PC-3 (cell line): ENCODE data around the gene CDCP1. TPM values are rescaled to one million over a fixed set of nuclear protein-coding genes. Genes with fewer than 3 reads are reported as not detected.

ENCODE experiments used
- ATAC-seq: fragments of 200-7000 bp; cut with Tn5 transposase; 2 replicates; pipeline ENCODE4 v1.9.1; 2020; ENCODE audit warnings: mild to moderate bottlenecking, moderate library complexity
- BruUV-seq: library from RNA; stranded (reverse); fragments of 400-500 nt; replicated peaks from 2 replicates; lab custom pipeline; 2021; lab: Mats Ljungman, UMichigan
- CTCF ChIA-PET: fragments of 300-600 bp; sonication (Branson Sonifier 250); formaldehyde crosslinking; loops from one replicate; lab custom pipeline; 2022; ENCODE audit warnings: antibody characterized with exemption; lab: Charles Lee
- POLR2A ChIA-PET: fragments of 300-600 bp; sonication (Branson Sonifier 250); formaldehyde crosslinking; loops from one replicate; lab custom pipeline; 2022; ENCODE audit warnings: antibody characterized with exemption; ENCODE audit not compliant: unreplicated experiment; lab: Charles Lee
- DNase-seq: peaks from one replicate; pipeline ENCODE4 v3.0.0-alpha.2; 2015
- H2AFZ ChIP-seq: fragments of 300-600 bp; sonication (generic); 2 replicates; pipeline ENCODE4 v1.6.0; 2016; ENCODE audit warnings: antibody characterized with exemption, low read length
- H3F3A ChIP-seq: fragments of 300-600 bp; sonication (generic); one replicate; pipeline ENCODE4 v1.6.0; 2017; ENCODE audit warnings: antibody characterized with exemption, low read length, control low read depth, mild to moderate bottlenecking; ENCODE audit not compliant: unreplicated experiment
- H3K27ac ChIP-seq: fragments of 300-600 bp; sonication (generic); 2 replicates; pipeline ENCODE4 v1.5.1; 2016; ENCODE audit warnings: mild to moderate bottlenecking, low read length
- H3K27me3 ChIP-seq: fragments of 300-600 bp; sonication (generic); 2 replicates; pipeline ENCODE4 v1.6.1; 2016; ENCODE audit warnings: low read length, mixed read lengths
- H3K36me3 ChIP-seq: fragments of 300-600 bp; sonication (generic); 2 replicates; pipeline ENCODE4 v1.6.1; 2016; ENCODE audit warnings: low read depth, mixed run types, low read length, mixed read lengths
- H3K4me1 ChIP-seq: fragments of 300-600 bp; sonication (generic); 2 replicates; pipeline ENCODE4 v1.5.1; 2016; ENCODE audit warnings: low read length; ENCODE audit not compliant: insufficient read depth
- H3K4me2 ChIP-seq: fragments of 300-600 bp; sonication (generic); 2 replicates; pipeline ENCODE4 v1.6.0; 2016; ENCODE audit warnings: low read length
- H3K4me3 ChIP-seq: fragments of 300-600 bp; sonication (generic); 2 replicates; pipeline ENCODE4 v1.5.1; 2016; ENCODE audit warnings: mild to moderate bottlenecking, low read length, mixed read lengths
- H3K79me2 ChIP-seq: fragments of 300-600 bp; sonication (generic); 2 replicates; pipeline ENCODE4 v1.6.1; 2017; ENCODE audit warnings: low read length, mixed read lengths
- H3K9ac ChIP-seq: fragments of 300-600 bp; sonication (generic); 2 replicates; pipeline ENCODE4 v1.6.0; 2016; ENCODE audit warnings: mild to moderate bottlenecking, low read length
- H3K9me2 ChIP-seq: fragments of 300-600 bp; sonication (generic); replicated peaks from 2 replicates; pipeline ENCODE4 v1.6.1; 2016; ENCODE audit warnings: mixed run types, low read length, mixed read lengths
- H3K9me3 ChIP-seq: fragments of 300-600 bp; sonication (generic); 2 replicates; pipeline ENCODE4 v1.6.1; 2016; ENCODE audit warnings: low read length, mixed read lengths
- H4K20me1 ChIP-seq: fragments of 300-600 bp; sonication (generic); 2 replicates; pipeline ENCODE4 v1.6.1; 2016; ENCODE audit warnings: low read length, mixed read lengths
- CTCF ChIP-seq: fragments of 300-600 bp; sonication (generic); conservative IDR thresholded peaks from 2 replicates; pipeline ENCODE4 v1.5.1; 2017; ENCODE audit warnings: antibody characterized with exemption, low read depth, mild to moderate bottlenecking, low read length
- EZH2 ChIP-seq: fragments of 300-600 bp; sonication (generic); IDR thresholded peaks from one replicate; pipeline ENCODE4 v1.6.1; 2017; ENCODE audit warnings: antibody characterized with exemption, mild to moderate bottlenecking, low read length; ENCODE audit not compliant: unreplicated experiment
- EZH2phosphoT487 ChIP-seq: fragments of 300-600 bp; sonication (generic); IDR thresholded peaks from 2 replicates; pipeline ENCODE4 v1.6.1; 2018; ENCODE audit warnings: mild to moderate bottlenecking, antibody characterized with exemption, low read length, borderline replicate concordance
- intact Hi-C: fragments of 100-400 bp; cut with micrococcal nuclease; formaldehyde crosslinking; loops from 2 replicates; pipeline ENCODE4 v1.9.0; 2023
- total RNA-seq: library from RNA; depleted of rRNA; stranded (reverse); fragments of >200 nt; gene quantifications from 2 replicates; pipeline ENCODE4 v1.2.3, GENCODE V29; 2014

Gene CDCP1
- total RNA-seq, 1 experiment from 2014 or later = 120 TPM

- no TSS peak for BruUV-seq
- Histone ChIP-seq H2AFZ (no peak overlapping the region), H3K79me2 (peaks cover 36% of the 10 kb centered on the region), H3K4me1 (peaks cover 52% of the 10 kb centered on the region), H4K20me1 (no peaks in the 10 kb centered on the region), H3F3A (peaks cover 9% of the 10 kb centered on the region), H3K36me3 (peaks cover 84% of the 10 kb centered on the region), H3K9me2 (no peaks in the 10 kb centered on the region), H3K27me3 (no peaks in the 10 kb centered on the region), H3K4me2 (no peak overlapping the region), H3K4me3 (no peak overlapping the region), H3K9me3 (no peaks in the 10 kb centered on the region), H3K27ac (peak overlapping the region; percentile 94), H3K9ac (no peak overlapping the region)
- DNase-seq (no peak), ATAC-seq (no peak)
- TF ChIP-seq CTCF (no peak), EZH2 (no peak), EZH2phosphoT487 (no peak)
- intact Hi-C loops = no loop called here
- POLR2A ChIA-PET = no interaction called here
- CTCF ChIA-PET = no interaction called here
Measured at GRCh38 chr3:45090855-45091254, 55.3 kb downstream of the CDCP1 start.

GRCh38 chr3:45088543-45089358 lies 57.4 kb downstream of the CDCP1 start:
- Histone ChIP-seq H3K79me2 (peaks cover 41% of the 10 kb centered on the region), H4K20me1 (no peaks in the 10 kb centered on the region), H3K9me3 (no peaks in the 10 kb centered on the region), H3K4me2 (no peak overlapping the region), H3K9ac (no peak overlapping the region; the same call in 1 of the 2 replicates), H3F3A (peaks cover 9% of the 10 kb centered on the region), H2AFZ (no peak overlapping the region), H3K4me1 (peaks cover 52% of the 10 kb centered on the region), H3K36me3 (peaks cover 86% of the 10 kb centered on the region), H3K4me3 (no peak overlapping the region), H3K27ac (peak overlapping the region; percentile 52), H3K9me2 (no peaks in the 10 kb centered on the region), H3K27me3 (no peaks in the 10 kb centered on the region)
- TF ChIP-seq EZH2 (no peak), CTCF (no peak), EZH2phosphoT487 (no peak)
- BruUV-seq = no TSS peak
- DNase-seq (peak; percentile 49), ATAC-seq (no peak)
- CTCF ChIA-PET = interaction anchor here (0.9 kb wide), 1 partner anchor 48 kb away, joined by 5 read pairs; no protein-coding TSS in a partner anchor
- POLR2A ChIA-PET = no interaction called here
- intact Hi-C loops = no loop called here

- peaks cover 89% of the 10 kb centered on the region for H3K36me3 ChIP-seq
- POLR2A ChIA-PET = no interaction called here
- no TSS peak for BruUV-seq
Measured at GRCh38 chr3:45087155-45087554, 59.0 kb downstream of the CDCP1 start.

More at GRCh38 chr3:45087155-45087554, 59.0 kb downstream of the CDCP1 start:
- no peak overlapping the region for H3K9ac ChIP-seq
- no peaks in the 10 kb centered on the region for H3K27me3 ChIP-seq
- no peak for DNase-seq
- H3K9me2 ChIP-seq = no peaks in the 10 kb centered on the region
- no peaks in the 10 kb centered on the region for H3K9me3 ChIP-seq
- no peak for TF ChIP-seq EZH2phosphoT487
- TF ChIP-seq EZH2 = no peak
- TF ChIP-seq CTCF = no peak
- no peak overlapping the region for H2AFZ ChIP-seq
- intact Hi-C loops = no loop called here
- peaks cover 44% of the 10 kb centered on the region for H3K79me2 ChIP-seq
- H3K27ac ChIP-seq = no peak overlapping the region
- H3K4me3 ChIP-seq = no peak overlapping the region
- H3K4me2 ChIP-seq = no peak overlapping the region
- ATAC-seq = no peak
- H4K20me1 ChIP-seq = no peaks in the 10 kb centered on the region
- no peaks in the 10 kb centered on the region for H3F3A ChIP-seq
- CTCF ChIA-PET = no interaction called here
- H3K4me1 ChIP-seq = peaks cover 36% of the 10 kb centered on the region
